Thoracic aorta endothelial cell (primary cell): ENCODE results near the gene TRIM62. TPM values are rescaled to one million over a fixed set of nuclear protein-coding genes. Genes with fewer than 3 reads are reported as not detected.

ENCODE experiments used
- total RNA-seq: library from RNA; depleted of rRNA; stranded (reverse); fragments of >200 nt; gene quantifications from 2 replicates; pipeline ENCODE4 v1.2.3, GENCODE V29; 2012

TRIM62 gene
- 2.7 and 3.2 TPM in 2 replicates for total RNA-seq

GRCh38 chr1:33181921-33182341, at the start of gene TRIM62:
Gene TRIM62, minus strand, starts transcription at chr1:33182043. Its CDS starts 611 bp downstream, at chr1:33181432.

Other genes with a start within 250 kb of the TRIM62 start
- gene RNF19B, start 217.2 kb downstream of the TRIM62 start, total RNA-seq = 34.2 and 36.6 TPM in 2 replicates
- 277 and 291 TPM in 2 replicates for gene AK2, start 145.2 kb downstream of the TRIM62 start, total RNA-seq
- 1.2 and 1.4 TPM in 2 replicates for gene AZIN2, start 100.9 kb downstream of the TRIM62 start, total RNA-seq
- gene ZNF362, start 74.4 kb upstream of the TRIM62 start, total RNA-seq = 7.3 and 9.5 TPM in 2 replicates
- gene A3GALT2, start 139.1 kb upstream of the TRIM62 start, total RNA-seq = not detected in 2 replicates
- 65.8 and 75.1 TPM in 2 replicates for gene PHC2, start 249.1 kb upstream of the TRIM62 start, total RNA-seq